Neural progenitor cell (in vitro differentiated cells): ENCODE measurements around the gene KLRG1. TPM values are rescaled to one million over a fixed set of nuclear protein-coding genes. Genes with fewer than 3 reads are reported as not detected.

Experiments
- DNase-seq: peaks from one replicate; pipeline ENCODE4 v3.0.0-alpha.2; 2016; ENCODE audit warnings: low spot score
- H2AFZ ChIP-seq: fragments of 200-600 bp; sonication (generic); replicated peaks from 2 replicates; pipeline ENCODE4 v1.6.1; 2016; ENCODE audit warnings: antibody characterized with exemption
- H3F3A ChIP-seq: fragments of 200-600 bp; sonication (generic); 2 replicates; pipeline ENCODE4 v1.6.1; 2016; ENCODE audit warnings: antibody characterized with exemption, low read depth
- H3K27ac ChIP-seq: fragments of 200-600 bp; sonication (generic); 2 replicates; pipeline ENCODE4 v1.5.1; 2016; ENCODE audit warnings: mild to moderate bottlenecking
- H3K27me3 ChIP-seq: fragments of 200-600 bp; sonication (generic); 2 replicates; pipeline ENCODE4 v1.6.1; 2016; ENCODE audit warnings: mild to moderate bottlenecking, moderate library complexity
- H3K36me3 ChIP-seq: fragments of 200-600 bp; sonication (generic); 2 replicates; pipeline ENCODE4 v1.5.1; 2016
- H3K4me1 ChIP-seq: fragments of 200-600 bp; sonication (generic); 2 replicates; pipeline ENCODE4 v1.6.1; 2016; ENCODE audit warnings: mixed run types
- H3K4me2 ChIP-seq: fragments of 200-600 bp; sonication (generic); 2 replicates; pipeline ENCODE4 v1.6.1; 2016
- H3K4me3 ChIP-seq: fragments of 200-600 bp; sonication (generic); 2 replicates; pipeline ENCODE4 v1.5.1; 2016
- H3K79me2 ChIP-seq: fragments of 200-600 bp; sonication (generic); 2 replicates; pipeline ENCODE4 v1.6.1; 2016; ENCODE audit warnings: low read depth
- H3K9ac ChIP-seq: fragments of 200-600 bp; sonication (generic); 2 replicates; pipeline ENCODE4 v1.6.1; 2016
- H3K9me3 ChIP-seq: fragments of 200-600 bp; sonication (generic); 2 replicates; pipeline ENCODE4 v1.5.1; 2016; ENCODE audit warnings: low read depth
- H4K20me1 ChIP-seq: fragments of 200-600 bp; sonication (generic); 2 replicates; pipeline ENCODE4 v1.6.1; 2016; ENCODE audit warnings: low read depth
- H3K27ac Mint-ChIP-seq: 3 replicates; pipeline ENCODE4 v1.8.0; 2021; ENCODE audit warnings: mixed read lengths
- H3K27me3 Mint-ChIP-seq: 2 replicates; pipeline ENCODE4 v1.8.0; 2022; ENCODE audit warnings: low read depth, mild to moderate bottlenecking, inconsistent platforms, moderate library complexity, mixed read lengths; ENCODE audit not compliant: insufficient read depth
- H3K36me3 Mint-ChIP-seq: 3 replicates; pipeline ENCODE4 v1.8.0; 2021; ENCODE audit warnings: mixed read lengths
- H3K4me1 Mint-ChIP-seq: 3 replicates; pipeline ENCODE4 v1.8.0; 2021; ENCODE audit warnings: mixed read lengths
- H3K4me3 Mint-ChIP-seq: 3 replicates; pipeline ENCODE4 v1.8.0; 2021; ENCODE audit warnings: mild to moderate bottlenecking, moderate library complexity, mixed read lengths
- H3K9me3 Mint-ChIP-seq: 3 replicates; pipeline ENCODE4 v1.8.0; 2020; ENCODE audit warnings: mixed read lengths
- EZH2 ChIP-seq: fragments of 200-600 bp; sonication (generic); IDR thresholded peaks from 2 replicates; pipeline ENCODE4 v1.6.1; 2017; ENCODE audit warnings: antibody characterized with exemption, mild to moderate bottlenecking, moderate library complexity
- EZH2phosphoT487 ChIP-seq: fragments of 200-600 bp; sonication (generic); IDR thresholded peaks from 2 replicates; pipeline ENCODE4 v1.6.1; 2017; ENCODE audit warnings: antibody characterized with exemption
- total RNA-seq: library from RNA; depleted of rRNA; stranded (reverse); fragments of >200 nt; gene quantifications from 2 replicates; pipeline ENCODE4 v1.2.3, GENCODE V29; 2015; ENCODE audit warnings: low replicate concordance
- TF ChIP-seq, protein P1 (sequence below): fragments of 200-600 bp; sonication (generic); IDR thresholded peaks from 2 replicates; pipeline ENCODE4 v1.5.1; 2017; ENCODE audit warnings: antibody characterized with exemption, mild to moderate bottlenecking

The KLRG1 gene
- total RNA-seq, 1 donor from 2014 or later, result 26.9 TPM

DNA sequence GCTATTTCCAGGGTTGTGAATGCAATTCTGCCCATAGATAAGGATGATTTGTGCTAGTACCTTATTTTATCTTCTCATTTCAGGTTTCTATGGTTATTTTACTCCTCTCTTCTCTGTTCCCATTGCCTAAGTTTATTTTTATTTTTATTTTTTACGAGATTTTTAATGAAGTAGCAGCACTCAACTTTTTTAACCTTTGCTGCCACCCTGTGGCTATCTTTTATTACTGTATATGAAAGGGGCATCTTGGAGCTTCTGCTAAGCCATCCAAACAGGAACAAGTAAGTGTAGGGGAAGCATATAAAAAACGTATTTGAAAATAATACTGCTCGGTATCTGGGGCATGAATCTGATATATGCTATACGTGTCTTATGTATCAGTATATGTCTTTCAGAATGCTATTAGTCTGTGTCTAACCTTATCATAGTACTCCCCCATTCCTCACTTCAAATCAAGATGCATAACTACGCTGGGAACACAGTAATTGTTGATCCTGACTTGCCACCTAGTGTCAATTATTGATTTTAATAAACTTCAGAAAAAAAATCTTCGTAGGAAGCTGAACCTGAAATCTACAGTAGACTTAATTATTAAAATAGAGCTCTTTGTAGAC, 60.3 kb downstream of the KLRG1 start:
- Histone ChIP-seq H3K9me3 (no peaks in the 10 kb centered on the region), H3K27ac (no peak overlapping the region), H3K9ac (no peak overlapping the region), H3K4me1 (no peaks in the 10 kb centered on the region), H3K27me3 (no peaks in the 10 kb centered on the region), H3K4me2 (no peak overlapping the region), H3K4me3 (no peak overlapping the region), H3K79me2 (no peaks in the 10 kb centered on the region), H3F3A (no peaks in the 10 kb centered on the region), H3K36me3 (no peaks in the 10 kb centered on the region), H2AFZ (no peak overlapping the region), H4K20me1 (no peaks in the 10 kb centered on the region)
- Mint-ChIP-seq H3K36me3 (no peaks in the 10 kb centered on the region), H3K9me3 (no peaks in the 10 kb centered on the region), H3K4me3 (no peak overlapping the region), H3K27me3 (peaks cover 2% of the 10 kb centered on the region), H3K27ac (no peak overlapping the region), H3K4me1 (peaks cover 2% of the 10 kb centered on the region)
- TF ChIP-seq EZH2phosphoT487 (no peak), EZH2 (no peak)
- TF ChIP-seq, protein P1, sequence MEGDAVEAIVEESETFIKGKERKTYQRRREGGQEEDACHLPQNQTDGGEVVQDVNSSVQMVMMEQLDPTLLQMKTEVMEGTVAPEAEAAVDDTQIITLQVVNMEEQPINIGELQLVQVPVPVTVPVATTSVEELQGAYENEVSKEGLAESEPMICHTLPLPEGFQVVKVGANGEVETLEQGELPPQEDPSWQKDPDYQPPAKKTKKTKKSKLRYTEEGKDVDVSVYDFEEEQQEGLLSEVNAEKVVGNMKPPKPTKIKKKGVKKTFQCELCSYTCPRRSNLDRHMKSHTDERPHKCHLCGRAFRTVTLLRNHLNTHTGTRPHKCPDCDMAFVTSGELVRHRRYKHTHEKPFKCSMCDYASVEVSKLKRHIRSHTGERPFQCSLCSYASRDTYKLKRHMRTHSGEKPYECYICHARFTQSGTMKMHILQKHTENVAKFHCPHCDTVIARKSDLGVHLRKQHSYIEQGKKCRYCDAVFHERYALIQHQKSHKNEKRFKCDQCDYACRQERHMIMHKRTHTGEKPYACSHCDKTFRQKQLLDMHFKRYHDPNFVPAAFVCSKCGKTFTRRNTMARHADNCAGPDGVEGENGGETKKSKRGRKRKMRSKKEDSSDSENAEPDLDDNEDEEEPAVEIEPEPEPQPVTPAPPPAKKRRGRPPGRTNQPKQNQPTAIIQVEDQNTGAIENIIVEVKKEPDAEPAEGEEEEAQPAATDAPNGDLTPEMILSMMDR, result peak; percentile 71
- peak; percentile 52 for DNase-seq

- Mint-ChIP-seq H3K4me3 (no peak overlapping the region), H3K27ac (no peak overlapping the region), H3K36me3 (no peaks in the 10 kb centered on the region), H3K9me3 (no peaks in the 10 kb centered on the region), H3K27me3 (peaks cover 2% of the 10 kb centered on the region), H3K4me1 (peaks cover 2% of the 10 kb centered on the region)
- no peaks in the 10 kb centered on the region for H4K20me1 ChIP-seq
- no peak overlapping the region for H2AFZ ChIP-seq
- H3K36me3 ChIP-seq, result no peaks in the 10 kb centered on the region
- H3K27ac ChIP-seq, result no peak overlapping the region
- H3K4me1 ChIP-seq, result no peaks in the 10 kb centered on the region
- no peak overlapping the region for H3K9ac ChIP-seq
- no peaks in the 10 kb centered on the region for H3K9me3 ChIP-seq
- H3K4me2 ChIP-seq, result no peak overlapping the region
- TF ChIP-seq EZH2 (no peak), EZH2phosphoT487 (no peak)
- TF ChIP-seq, protein P1, result no peak
- no peaks in the 10 kb centered on the region for H3K27me3 ChIP-seq
- H3F3A ChIP-seq, result no peaks in the 10 kb centered on the region
- H3K4me3 ChIP-seq, result no peak overlapping the region
- no peaks in the 10 kb centered on the region for H3K79me2 ChIP-seq
- no peak for DNase-seq
Measured at GRCh38 chr12:9050521-9051157, 61.3 kb downstream of the KLRG1 start.

- H3K9ac ChIP-seq, result no peak overlapping the region
- H3F3A ChIP-seq, result no peaks in the 10 kb centered on the region
- peaks cover 2% of the 10 kb centered on the region for H3K27me3 Mint-ChIP-seq
- H3K36me3 Mint-ChIP-seq, result no peaks in the 10 kb centered on the region
- no peaks in the 10 kb centered on the region for H3K4me1 ChIP-seq
- H3K9me3 ChIP-seq, result no peaks in the 10 kb centered on the region
- no peaks in the 10 kb centered on the region for H3K79me2 ChIP-seq
- H3K27ac Mint-ChIP-seq, result no peak overlapping the region
- H3K36me3 ChIP-seq, result no peaks in the 10 kb centered on the region
- H3K4me3 ChIP-seq, result no peak overlapping the region
- peaks cover 2% of the 10 kb centered on the region for H3K4me1 Mint-ChIP-seq
- no peak for DNase-seq
- H2AFZ ChIP-seq, result no peak overlapping the region
- H3K27ac ChIP-seq, result no peak overlapping the region
- H3K27me3 ChIP-seq, result no peaks in the 10 kb centered on the region
- H3K4me3 Mint-ChIP-seq, result no peak overlapping the region
- TF ChIP-seq EZH2phosphoT487, result no peak
- no peak for TF ChIP-seq EZH2
- TF ChIP-seq, protein P1, result no peak
- H3K4me2 ChIP-seq, result no peak overlapping the region
- no peaks in the 10 kb centered on the region for H4K20me1 ChIP-seq
- no peaks in the 10 kb centered on the region for H3K9me3 Mint-ChIP-seq
Measured at GRCh38 chr12:9051158-9051550, 61.8 kb downstream of the KLRG1 start.
